Stomach smooth muscle (tissue), 2 donors: ENCODE results near the gene WDR47.
"Not testable (repeated sequence)": the region's sequence is repeated elsewhere in the genome, so short reads cannot be mapped to it uniquely, and the experiment has no call there.

Experiments used
- H3K27ac ChIP-seq: one replicate; pipeline ENCODE4 v1.7.0; 2013; ENCODE audit warnings: mild to moderate bottlenecking, low read length, inconsistent platforms
- H3K27me3 ChIP-seq, 2 donors: one replicate each; pipeline ENCODE4 v1.7.0; 2013; ENCODE audit warnings: low read length in 2 of 2; ENCODE audit not compliant: insufficient read depth in 2 of 2, control insufficient read depth in 1 of 2
- H3K36me3 ChIP-seq, 2 donors: one replicate each; pipeline ENCODE4 v1.7.0; 2013; ENCODE audit warnings: low read length in 2 of 2; ENCODE audit not compliant: control insufficient read depth in 2 of 2, insufficient read depth in 2 of 2
- H3K4me1 ChIP-seq: one replicate; pipeline ENCODE4 v1.7.0; 2013; ENCODE audit warnings: low read length; ENCODE audit not compliant: control insufficient read depth, insufficient read depth
- H3K4me3 ChIP-seq, 2 donors: one replicate each; pipeline ENCODE4 v1.7.0; 2013; ENCODE audit warnings: low read length in 2 of 2
- H3K9ac ChIP-seq, 2 donors: one replicate each; pipeline ENCODE4 v1.7.0; 2013; ENCODE audit warnings: low read length in 2 of 2, mild to moderate bottlenecking in 1 of 2
- H3K9me3 ChIP-seq, 2 donors: one replicate each; pipeline ENCODE4 v1.7.0; 2013; ENCODE audit warnings: low read length in 2 of 2; ENCODE audit not compliant: control insufficient read depth in 2 of 2
- donor health status: healthy.
- donor health status: Pancreatic carcinoma.

WDR47 gene

DNA sequence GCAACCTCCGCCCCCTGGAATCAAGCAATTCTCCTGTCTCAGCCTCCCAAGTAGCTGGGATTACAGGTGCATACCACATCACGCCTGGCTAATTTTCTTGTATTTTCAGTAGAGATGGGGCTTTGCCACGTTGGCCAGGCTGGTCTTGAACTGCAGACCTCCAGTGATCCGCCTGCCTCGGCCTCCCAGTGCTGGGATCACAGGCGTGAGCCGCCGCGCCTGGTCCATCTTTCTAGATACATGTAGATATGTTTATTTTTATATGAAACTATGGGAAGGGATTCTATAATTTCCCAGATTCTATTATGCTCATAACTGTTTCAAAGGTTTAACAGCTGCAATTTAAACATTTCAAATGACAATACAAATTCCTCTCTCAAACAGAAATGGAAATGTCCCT is 105.7 kb downstream of the WDR47 start:
- H3K27me3 ChIP-seq: no peaks in the 10 kb centered on the region
- no peaks in the 10 kb centered on the region for H3K9me3 ChIP-seq
- H3K36me3 ChIP-seq: peaks cover 45 to 52% of the 10 kb centered on the region in 2 donors
- no peak overlapping the region for H3K9ac ChIP-seq
- no peaks in the 10 kb centered on the region for H3K4me1 ChIP-seq
- no peak overlapping the region for H3K4me3 ChIP-seq
- no peak overlapping the region for H3K27ac ChIP-seq

DNA sequence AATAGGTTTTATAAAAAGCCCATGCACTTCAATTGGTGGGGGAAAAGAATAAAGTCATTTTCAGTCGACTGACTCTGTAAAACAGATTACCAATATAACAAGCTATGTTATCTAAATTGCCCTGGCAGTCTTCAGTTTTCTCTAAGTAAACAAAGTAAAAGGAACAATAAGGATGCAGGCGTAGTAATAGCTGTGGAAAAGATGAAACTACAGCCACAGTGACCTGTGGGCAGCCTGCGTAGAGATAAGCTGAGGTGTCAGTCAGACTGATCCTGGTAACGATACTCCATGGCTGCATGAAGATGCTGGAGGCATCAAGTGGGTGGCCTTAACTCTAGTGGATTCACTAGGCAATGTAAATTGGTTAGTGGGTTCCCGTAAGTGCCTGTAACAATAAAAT is 108.0 kb downstream of the WDR47 start:
- Histone ChIP-seq H3K27ac (no peak overlapping the region), H3K9me3 (no peaks in the 10 kb centered on the region), H3K36me3 (peaks cover 50 to 51% of the 10 kb centered on the region in 2 donors), H3K27me3 (no peaks in the 10 kb centered on the region), H3K9ac (no peak overlapping the region), H3K4me1 (no peaks in the 10 kb centered on the region), H3K4me3 (no peak overlapping the region)

DNA sequence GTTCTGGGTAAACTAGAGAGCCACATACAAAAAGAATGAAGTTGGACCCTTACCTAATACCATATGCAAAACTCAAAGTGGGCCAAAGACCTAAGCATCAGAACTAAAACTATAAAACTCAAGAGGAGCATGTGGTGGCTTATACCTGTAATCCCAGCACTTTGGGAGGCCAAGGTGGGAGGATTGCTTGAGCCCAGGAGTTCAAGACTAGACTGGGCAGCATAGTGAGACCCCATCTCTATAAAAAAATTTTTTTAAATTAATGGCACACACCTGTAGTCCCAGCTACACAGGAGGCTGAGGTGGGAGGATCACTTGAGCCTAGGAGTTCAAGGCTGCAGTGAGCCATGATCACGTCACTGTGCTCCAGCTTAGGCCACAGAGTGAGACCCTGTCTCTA is 114.3 kb downstream of the WDR47 start:
- not testable (repeated sequence) for H3K27ac ChIP-seq, H3K9me3 ChIP-seq, H3K27me3 ChIP-seq, H3K4me1 ChIP-seq, H3K9ac ChIP-seq, H3K4me3 ChIP-seq
- peaks cover 38 to 46% of the 10 kb centered on the region in 2 donors for H3K36me3 ChIP-seq

DNA sequence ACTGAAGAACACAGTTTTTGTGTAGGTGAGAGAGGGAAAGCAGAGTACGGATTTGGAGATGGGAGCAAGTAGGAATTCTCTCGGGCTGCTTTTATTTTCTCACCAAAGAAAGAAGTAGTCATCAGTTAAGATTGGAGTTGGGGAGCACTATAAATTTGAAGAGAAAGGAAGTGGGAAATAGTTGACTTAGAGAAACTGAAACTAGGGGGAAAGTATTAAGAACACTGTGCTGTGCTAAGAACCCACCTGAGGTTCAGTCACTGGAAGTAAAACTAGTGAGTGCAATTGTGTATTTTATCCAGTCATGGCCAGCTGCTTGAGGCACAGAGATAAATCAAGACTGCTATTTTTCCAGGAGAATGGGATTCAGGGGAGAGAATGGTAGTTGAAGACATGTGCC is 116.0 kb downstream of the WDR47 start:
- H3K4me1 ChIP-seq: no peaks in the 10 kb centered on the region
- H3K4me3 ChIP-seq: no peak overlapping the region
- no peaks in the 10 kb centered on the region for H3K27me3 ChIP-seq
- no peaks in the 10 kb centered on the region for H3K9me3 ChIP-seq
- peaks cover 35 to 44% of the 10 kb centered on the region in 2 donors for H3K36me3 ChIP-seq
- H3K27ac ChIP-seq: no peak overlapping the region
- H3K9ac ChIP-seq: no peak overlapping the region
